ENCODE measurements around the gene PRKCA.

The PRKCA gene

GRCh38 chr17:66778531-66779236 is 476.3 kb downstream of the PRKCA start:
- H3K27ac ChIP-seq, result no peak overlapping the region
- TF ChIP-seq, protein P1, sequence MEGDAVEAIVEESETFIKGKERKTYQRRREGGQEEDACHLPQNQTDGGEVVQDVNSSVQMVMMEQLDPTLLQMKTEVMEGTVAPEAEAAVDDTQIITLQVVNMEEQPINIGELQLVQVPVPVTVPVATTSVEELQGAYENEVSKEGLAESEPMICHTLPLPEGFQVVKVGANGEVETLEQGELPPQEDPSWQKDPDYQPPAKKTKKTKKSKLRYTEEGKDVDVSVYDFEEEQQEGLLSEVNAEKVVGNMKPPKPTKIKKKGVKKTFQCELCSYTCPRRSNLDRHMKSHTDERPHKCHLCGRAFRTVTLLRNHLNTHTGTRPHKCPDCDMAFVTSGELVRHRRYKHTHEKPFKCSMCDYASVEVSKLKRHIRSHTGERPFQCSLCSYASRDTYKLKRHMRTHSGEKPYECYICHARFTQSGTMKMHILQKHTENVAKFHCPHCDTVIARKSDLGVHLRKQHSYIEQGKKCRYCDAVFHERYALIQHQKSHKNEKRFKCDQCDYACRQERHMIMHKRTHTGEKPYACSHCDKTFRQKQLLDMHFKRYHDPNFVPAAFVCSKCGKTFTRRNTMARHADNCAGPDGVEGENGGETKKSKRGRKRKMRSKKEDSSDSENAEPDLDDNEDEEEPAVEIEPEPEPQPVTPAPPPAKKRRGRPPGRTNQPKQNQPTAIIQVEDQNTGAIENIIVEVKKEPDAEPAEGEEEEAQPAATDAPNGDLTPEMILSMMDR (IDR thresholded peaks at IDR 0.05), result no peak
- no peak for TF ChIP-seq ZFX (IDR thresholded peaks at IDR 0.05; ENCODE audit: borderline replicate concordance)

DNA sequence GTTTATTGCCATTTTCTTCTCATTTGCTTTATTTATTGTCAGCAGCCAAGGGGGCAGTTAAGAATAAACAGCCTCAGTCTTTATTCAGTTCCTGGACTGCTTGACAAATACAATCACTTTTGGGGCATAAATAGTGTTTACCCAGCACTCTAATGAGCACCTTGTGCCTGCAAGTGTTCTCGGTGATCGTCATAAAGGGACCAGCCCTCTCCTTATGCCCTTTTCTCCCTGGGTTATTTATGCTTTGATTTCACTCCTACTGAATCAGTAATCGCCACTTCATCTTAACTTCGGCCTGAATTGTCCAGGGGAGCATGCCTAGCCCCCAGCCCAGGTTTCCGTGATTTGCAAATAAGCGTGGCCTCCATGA is 476.8 kb downstream of the PRKCA start:
- TF ChIP-seq ZFX (IDR thresholded peaks at IDR 0.05; ENCODE audit: borderline replicate concordance), result no peak
- TF ChIP-seq, protein P1 (IDR thresholded peaks at IDR 0.05), result no peak
- no peak overlapping the region for H3K27ac ChIP-seq

GRCh38 chr17:66781135-66781534 is 478.7 kb downstream of the PRKCA start:
- TF ChIP-seq, protein P1 (IDR thresholded peaks at IDR 0.05), result no peak
- TF ChIP-seq ZFX (IDR thresholded peaks at IDR 0.05; ENCODE audit: borderline replicate concordance), result no peak
- H3K27ac ChIP-seq, result no peak overlapping the region

DNA sequence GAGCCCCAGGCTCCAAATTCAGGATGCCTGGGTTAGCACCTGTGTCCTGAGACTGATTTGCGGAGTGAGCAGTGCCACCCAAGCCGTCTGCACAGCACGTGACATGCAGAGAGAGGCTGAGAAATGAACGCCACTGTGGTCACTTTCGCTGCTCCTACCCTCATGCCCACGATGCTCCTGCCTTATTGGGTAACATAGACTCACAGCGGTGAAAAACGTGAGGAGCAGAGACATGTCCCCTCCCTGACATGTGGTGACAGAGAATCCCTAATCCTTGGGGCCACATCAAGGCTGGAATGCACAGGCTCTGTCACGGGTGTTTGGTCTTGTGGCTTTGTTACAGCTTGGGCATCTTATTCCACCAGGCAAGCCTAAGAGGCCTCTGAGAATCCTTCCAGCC is 480.4 kb downstream of the PRKCA start:
- TF ChIP-seq, protein P1 (IDR thresholded peaks at IDR 0.05), result no peak
- no peak for TF ChIP-seq ZFX (IDR thresholded peaks at IDR 0.05; ENCODE audit: borderline replicate concordance)
- no peak overlapping the region for H3K27ac ChIP-seq

DNA sequence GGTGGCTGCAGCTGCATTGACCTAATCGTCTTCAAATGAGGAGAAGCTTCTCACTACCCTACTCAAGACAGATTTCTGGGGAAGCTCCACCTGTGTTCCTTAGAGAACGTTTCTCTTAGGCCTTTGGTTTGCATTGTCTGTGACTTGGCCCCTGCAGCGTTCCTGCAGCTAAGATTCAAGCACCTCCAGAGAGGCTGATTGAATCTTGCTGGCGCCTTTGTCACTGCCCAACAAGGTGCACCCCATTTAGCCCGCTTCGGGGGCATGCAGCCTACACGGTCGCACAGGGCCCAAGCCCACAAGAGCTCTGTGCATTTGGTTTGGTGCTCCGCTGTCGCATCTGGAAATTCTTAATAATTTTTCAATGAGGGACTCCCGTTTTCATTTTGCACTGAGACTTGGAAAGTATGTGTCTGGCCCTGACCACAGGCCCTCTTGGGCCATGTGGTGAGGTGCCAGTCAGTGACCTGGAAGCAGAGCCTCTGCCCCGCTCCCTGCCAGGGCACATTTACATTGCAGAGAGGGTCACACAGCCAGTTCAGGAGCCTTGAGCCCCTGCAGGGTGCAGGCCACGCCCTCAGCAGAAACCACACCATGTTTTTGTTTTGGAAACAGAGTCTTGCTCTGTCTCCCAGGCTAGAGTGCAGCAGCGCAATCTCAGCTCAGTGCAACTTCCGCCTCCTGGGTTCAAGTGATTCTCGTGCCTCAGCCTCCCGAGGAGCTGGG is 481.4 kb downstream of the PRKCA start:
- H3K27ac ChIP-seq, result no peak overlapping the region
- no peak for TF ChIP-seq ZFX (IDR thresholded peaks at IDR 0.05; ENCODE audit: borderline replicate concordance)
- TF ChIP-seq, protein P1 (IDR thresholded peaks at IDR 0.05), result no peak

DNA sequence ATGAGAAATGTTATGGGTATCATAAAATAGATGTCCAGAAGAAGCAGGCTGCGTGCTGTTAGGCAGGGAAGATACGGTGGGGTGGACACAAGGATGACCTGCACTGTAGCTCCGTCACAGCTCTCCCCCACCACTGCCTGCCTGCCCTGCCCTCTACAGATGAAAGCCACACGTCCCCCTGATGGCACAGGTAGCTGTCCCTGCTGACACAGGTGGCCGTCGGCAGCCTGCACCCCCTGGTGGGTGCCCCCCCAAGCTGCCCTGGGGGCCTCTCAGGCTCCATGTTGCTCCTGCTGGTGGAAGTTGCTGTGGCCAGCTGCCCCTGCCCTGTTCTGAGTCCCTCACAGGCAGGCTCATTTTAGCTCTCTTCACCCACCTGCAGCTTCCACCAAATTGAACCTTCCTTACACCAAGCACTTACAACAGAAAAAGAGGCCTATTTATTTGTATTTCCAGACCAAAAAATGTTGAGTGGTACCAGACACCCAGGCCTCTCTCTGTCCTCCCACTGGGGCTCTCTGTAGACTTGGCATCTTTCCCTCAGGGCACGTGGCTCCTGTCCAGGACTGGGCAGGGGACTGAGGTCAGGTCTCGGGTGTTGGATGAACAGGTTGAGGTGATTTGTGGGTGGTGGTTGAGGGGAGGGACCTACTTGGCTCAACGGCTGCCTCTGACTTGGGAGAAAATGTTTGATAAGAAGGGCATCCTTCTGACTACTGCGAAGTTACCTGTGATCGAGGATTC is 482.4 kb downstream of the PRKCA start:
- TF ChIP-seq, protein P1 (IDR thresholded peaks at IDR 0.05), result no peak
- no peak for TF ChIP-seq ZFX (IDR thresholded peaks at IDR 0.05; ENCODE audit: borderline replicate concordance)
- no peak overlapping the region for H3K27ac ChIP-seq
